HUES48 (cell line): ENCODE results near the gene FLYWCH2.
A peak's percentile ranks its signal among the peaks of the same experiment; 100 is the strongest.

ENCODE experiments used
- H3K27ac ChIP-seq: one replicate; pipeline ENCODE4 v1.7.0; 2013; ENCODE audit warnings: low read depth, low read length, inconsistent platforms
- H3K27me3 ChIP-seq: 2 replicates; pipeline ENCODE4 v1.6.1; 2013; ENCODE audit warnings: mild to moderate bottlenecking, low read length; ENCODE audit not compliant: control insufficient read depth, insufficient read depth
- H3K36me3 ChIP-seq: 2 replicates; pipeline ENCODE4 v1.6.1; 2013; ENCODE audit warnings: low read length; ENCODE audit not compliant: control insufficient read depth, insufficient read depth
- H3K4me1 ChIP-seq: 2 replicates; pipeline ENCODE4 v1.6.1; 2013; ENCODE audit warnings: mild to moderate bottlenecking, low read length; ENCODE audit not compliant: control insufficient read depth, insufficient read depth
- H3K4me3 ChIP-seq: 2 replicates; pipeline ENCODE4 v1.5.1; 2013; ENCODE audit warnings: mild to moderate bottlenecking, low read depth, low read length
- H3K9ac ChIP-seq: 2 replicates; pipeline ENCODE4 v1.6.1; 2013; ENCODE audit warnings: mild to moderate bottlenecking, low read depth, low read length, moderate library complexity
- H3K9me3 ChIP-seq: 2 replicates; pipeline ENCODE4 v1.6.1; 2013; ENCODE audit warnings: low read length; ENCODE audit not compliant: control insufficient read depth, insufficient read depth

FLYWCH2 gene

GRCh38 chr16:2855536-2855935 lies 27.5 kb upstream of the FLYWCH2 start:
- H3K27me3 ChIP-seq, result peaks cover 20% of the 10 kb centered on the region
- H3K9ac ChIP-seq, result no peak overlapping the region
- H3K4me1 ChIP-seq, result peaks cover 7% of the 10 kb centered on the region; the same call in 1 of the 2 replicates
- no peak overlapping the region for H3K4me3 ChIP-seq
- H3K27ac ChIP-seq, result no peak overlapping the region
- peaks cover 7% of the 10 kb centered on the region for H3K9me3 ChIP-seq
- no peaks in the 10 kb centered on the region for H3K36me3 ChIP-seq

GRCh38 chr16:2856061-2856670 lies 26.8 kb upstream of the FLYWCH2 start:
- H3K27ac ChIP-seq, result no peak overlapping the region
- H3K9ac ChIP-seq, result no peak overlapping the region
- H3K4me1 ChIP-seq, result peaks cover 7% of the 10 kb centered on the region; the same call in 1 of the 2 replicates
- H3K9me3 ChIP-seq, result peaks cover 11% of the 10 kb centered on the region
- H3K27me3 ChIP-seq, result peaks cover 20% of the 10 kb centered on the region
- H3K4me3 ChIP-seq, result no peak overlapping the region
- H3K36me3 ChIP-seq, result no peaks in the 10 kb centered on the region

GRCh38 chr16:2856686-2857450 lies 26.1 kb upstream of the FLYWCH2 start:
- peaks cover 20% of the 10 kb centered on the region for H3K27me3 ChIP-seq
- peak overlapping the region; percentile 61; the same call in 1 of the 2 replicates for H3K4me3 ChIP-seq
- H3K9ac ChIP-seq, result no peak overlapping the region
- no peaks in the 10 kb centered on the region for H3K36me3 ChIP-seq
- H3K27ac ChIP-seq, result no peak overlapping the region
- H3K4me1 ChIP-seq, result peaks cover 7% of the 10 kb centered on the region; the same call in 1 of the 2 replicates
- peaks cover 11% of the 10 kb centered on the region for H3K9me3 ChIP-seq

GRCh38 chr16:2857451-2858244 lies 25.4 kb upstream of the FLYWCH2 start, which contains the start of gene PRSS22:
Gene PRSS22 (minus strand): TSS chr16:2858170. CDS start chr16:2858104, 66 bp downstream.
- H3K9ac ChIP-seq, result no peak within 1 kb of the TSS
- H3K9me3 ChIP-seq, result peaks cover 11% of the 10 kb centered on the region
- no peak within 1 kb of the TSS for H3K27ac ChIP-seq
- H3K27me3 ChIP-seq, result peaks cover 20% of the 10 kb centered on the region
- H3K36me3 ChIP-seq, result no peaks in the 10 kb centered on the region
- H3K4me3 ChIP-seq, result peak within 1 kb of the TSS; percentile 61
- peaks cover 7% of the 10 kb centered on the region; the same call in 1 of the 2 replicates for H3K4me1 ChIP-seq

GRCh38 chr16:2858245-2859025 lies 24.6 kb upstream of the FLYWCH2 start:
- no peak overlapping the region for H3K9ac ChIP-seq
- H3K4me1 ChIP-seq, result peaks cover 7% of the 10 kb centered on the region; the same call in 1 of the 2 replicates
- H3K36me3 ChIP-seq, result no peaks in the 10 kb centered on the region
- no peak overlapping the region for H3K27ac ChIP-seq
- peaks cover 22% of the 10 kb centered on the region for H3K27me3 ChIP-seq
- H3K9me3 ChIP-seq, result peaks cover 11% of the 10 kb centered on the region
- peak overlapping the region; percentile 61 for H3K4me3 ChIP-seq

GRCh38 chr16:2859686-2860265 lies 23.2 kb upstream of the FLYWCH2 start:
- Histone ChIP-seq H3K9me3 (0 out of 2 replicates have a peak, but pooled peaks cover 5% of the 10 kb centered on the region), H3K27me3 (peaks cover 35% of the 10 kb centered on the region), H3K9ac (no peak overlapping the region), H3K27ac (no peak overlapping the region), H3K36me3 (no peaks in the 10 kb centered on the region), H3K4me1 (peaks cover 7% of the 10 kb centered on the region; the same call in 1 of the 2 replicates), H3K4me3 (no peak overlapping the region)

- Histone ChIP-seq H3K36me3 (no peaks in the 10 kb centered on the region), H3K9ac (no peak overlapping the region), H3K27ac (no peak overlapping the region), H3K27me3 (peaks cover 47% of the 10 kb centered on the region), H3K9me3 (0 out of 2 replicates have a peak, but pooled peaks cover 5% of the 10 kb centered on the region), H3K4me3 (no peak overlapping the region), H3K4me1 (peaks cover 7% of the 10 kb centered on the region; the same call in 1 of the 2 replicates)
Measured at GRCh38 chr16:2860826-2861567, 22.0 kb upstream of the FLYWCH2 start.

GRCh38 chr16:2865651-2866050 lies 17.4 kb upstream of the FLYWCH2 start:
- 0 out of 2 replicates have a peak, but pooled peaks cover 5% of the 10 kb centered on the region for H3K9me3 ChIP-seq
- H3K27ac ChIP-seq, result no peak overlapping the region
- H3K4me1 ChIP-seq, result no peaks in the 10 kb centered on the region
- no peaks in the 10 kb centered on the region for H3K36me3 ChIP-seq
- peaks cover 46% of the 10 kb centered on the region for H3K27me3 ChIP-seq
- H3K9ac ChIP-seq, result no peak overlapping the region
- H3K4me3 ChIP-seq, result no peak overlapping the region

- H3K9ac ChIP-seq, result no peak overlapping the region
- H3K4me3 ChIP-seq, result no peak overlapping the region
- H3K27ac ChIP-seq, result no peak overlapping the region
- no peaks in the 10 kb centered on the region for H3K36me3 ChIP-seq
- no peaks in the 10 kb centered on the region for H3K9me3 ChIP-seq
- H3K4me1 ChIP-seq, result no peaks in the 10 kb centered on the region
- peaks cover 48% of the 10 kb centered on the region for H3K27me3 ChIP-seq
Measured at GRCh38 chr16:2866431-2866830, 16.6 kb upstream of the FLYWCH2 start.
